ENCODE results near the gene NCOR1.

DNA sequence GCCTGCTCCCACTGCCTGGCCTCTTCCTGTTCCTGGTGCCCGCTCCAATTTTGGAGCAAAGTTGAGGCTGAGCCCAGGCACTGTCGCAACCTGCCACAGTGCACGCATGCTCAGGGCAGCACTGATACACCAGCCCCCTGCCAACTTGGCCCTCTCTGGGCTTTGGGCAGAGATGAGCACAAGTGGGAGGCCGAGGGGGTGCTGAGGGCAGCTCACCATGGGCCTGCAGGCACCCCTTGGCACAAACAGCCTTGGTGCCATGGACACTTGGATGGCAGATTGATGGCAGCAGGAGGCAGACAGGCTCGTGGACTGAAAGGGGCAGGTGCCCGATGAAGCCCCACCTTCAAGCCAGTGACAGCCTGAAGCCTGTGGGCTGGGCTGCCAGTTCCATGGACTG lies 44.6 kb upstream of the NCOR1 start:
- TF ChIP-seq, protein P1, sequence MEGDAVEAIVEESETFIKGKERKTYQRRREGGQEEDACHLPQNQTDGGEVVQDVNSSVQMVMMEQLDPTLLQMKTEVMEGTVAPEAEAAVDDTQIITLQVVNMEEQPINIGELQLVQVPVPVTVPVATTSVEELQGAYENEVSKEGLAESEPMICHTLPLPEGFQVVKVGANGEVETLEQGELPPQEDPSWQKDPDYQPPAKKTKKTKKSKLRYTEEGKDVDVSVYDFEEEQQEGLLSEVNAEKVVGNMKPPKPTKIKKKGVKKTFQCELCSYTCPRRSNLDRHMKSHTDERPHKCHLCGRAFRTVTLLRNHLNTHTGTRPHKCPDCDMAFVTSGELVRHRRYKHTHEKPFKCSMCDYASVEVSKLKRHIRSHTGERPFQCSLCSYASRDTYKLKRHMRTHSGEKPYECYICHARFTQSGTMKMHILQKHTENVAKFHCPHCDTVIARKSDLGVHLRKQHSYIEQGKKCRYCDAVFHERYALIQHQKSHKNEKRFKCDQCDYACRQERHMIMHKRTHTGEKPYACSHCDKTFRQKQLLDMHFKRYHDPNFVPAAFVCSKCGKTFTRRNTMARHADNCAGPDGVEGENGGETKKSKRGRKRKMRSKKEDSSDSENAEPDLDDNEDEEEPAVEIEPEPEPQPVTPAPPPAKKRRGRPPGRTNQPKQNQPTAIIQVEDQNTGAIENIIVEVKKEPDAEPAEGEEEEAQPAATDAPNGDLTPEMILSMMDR (IDR thresholded peaks at IDR 0.05), result no peak
- TF ChIP-seq, protein P2, sequence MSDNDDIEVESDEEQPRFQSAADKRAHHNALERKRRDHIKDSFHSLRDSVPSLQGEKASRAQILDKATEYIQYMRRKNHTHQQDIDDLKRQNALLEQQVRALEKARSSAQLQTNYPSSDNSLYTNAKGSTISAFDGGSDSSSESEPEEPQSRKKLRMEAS (IDR thresholded peaks at IDR 0.05), result no peak
- TF ChIP-seq JUNB (IDR thresholded peaks at IDR 0.05) (no peak), POLR2A (IDR thresholded peaks at IDR 0.05; ENCODE audit: low read length) (no peak), ZNF302 (CRISPR knock-in tag; IDR thresholded peaks at IDR 0.05) (no peak), GATA3 (IDR thresholded peaks at IDR 0.05; ENCODE audit: borderline replicate concordance) (no peak), CEBPB (IDR thresholded peaks at IDR 0.05) (no peak), ZFP36 (IDR thresholded peaks at IDR 0.05; ENCODE audit: borderline replicate concordance, partially characterized antibody) (no peak)
- TF ChIP-seq, protein P3, sequence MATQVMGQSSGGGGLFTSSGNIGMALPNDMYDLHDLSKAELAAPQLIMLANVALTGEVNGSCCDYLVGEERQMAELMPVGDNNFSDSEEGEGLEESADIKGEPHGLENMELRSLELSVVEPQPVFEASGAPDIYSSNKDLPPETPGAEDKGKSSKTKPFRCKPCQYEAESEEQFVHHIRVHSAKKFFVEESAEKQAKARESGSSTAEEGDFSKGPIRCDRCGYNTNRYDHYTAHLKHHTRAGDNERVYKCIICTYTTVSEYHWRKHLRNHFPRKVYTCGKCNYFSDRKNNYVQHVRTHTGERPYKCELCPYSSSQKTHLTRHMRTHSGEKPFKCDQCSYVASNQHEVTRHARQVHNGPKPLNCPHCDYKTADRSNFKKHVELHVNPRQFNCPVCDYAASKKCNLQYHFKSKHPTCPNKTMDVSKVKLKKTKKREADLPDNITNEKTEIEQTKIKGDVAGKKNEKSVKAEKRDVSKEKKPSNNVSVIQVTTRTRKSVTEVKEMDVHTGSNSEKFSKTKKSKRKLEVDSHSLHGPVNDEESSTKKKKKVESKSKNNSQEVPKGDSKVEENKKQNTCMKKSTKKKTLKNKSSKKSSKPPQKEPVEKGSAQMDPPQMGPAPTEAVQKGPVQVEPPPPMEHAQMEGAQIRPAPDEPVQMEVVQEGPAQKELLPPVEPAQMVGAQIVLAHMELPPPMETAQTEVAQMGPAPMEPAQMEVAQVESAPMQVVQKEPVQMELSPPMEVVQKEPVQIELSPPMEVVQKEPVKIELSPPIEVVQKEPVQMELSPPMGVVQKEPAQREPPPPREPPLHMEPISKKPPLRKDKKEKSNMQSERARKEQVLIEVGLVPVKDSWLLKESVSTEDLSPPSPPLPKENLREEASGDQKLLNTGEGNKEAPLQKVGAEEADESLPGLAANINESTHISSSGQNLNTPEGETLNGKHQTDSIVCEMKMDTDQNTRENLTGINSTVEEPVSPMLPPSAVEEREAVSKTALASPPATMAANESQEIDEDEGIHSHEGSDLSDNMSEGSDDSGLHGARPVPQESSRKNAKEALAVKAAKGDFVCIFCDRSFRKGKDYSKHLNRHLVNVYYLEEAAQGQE (IDR thresholded peaks at IDR 0.05), result no peak
- TF ChIP-seq, protein P4, sequence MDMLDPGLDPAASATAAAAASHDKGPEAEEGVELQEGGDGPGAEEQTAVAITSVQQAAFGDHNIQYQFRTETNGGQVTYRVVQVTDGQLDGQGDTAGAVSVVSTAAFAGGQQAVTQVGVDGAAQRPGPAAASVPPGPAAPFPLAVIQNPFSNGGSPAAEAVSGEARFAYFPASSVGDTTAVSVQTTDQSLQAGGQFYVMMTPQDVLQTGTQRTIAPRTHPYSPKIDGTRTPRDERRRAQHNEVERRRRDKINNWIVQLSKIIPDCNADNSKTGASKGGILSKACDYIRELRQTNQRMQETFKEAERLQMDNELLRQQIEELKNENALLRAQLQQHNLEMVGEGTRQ (IDR thresholded peaks at IDR 0.05), result no peak
